Measurements from ENCODE around the gene WDR88. TPM values are rescaled to one million over a fixed set of nuclear protein-coding genes. Genes with fewer than 3 reads are reported as not detected.

Gene WDR88
- total and polyA plus RNA-seq, 2 donors (not counting 1 experiment from before 2014, with no cell fraction given) = 0.47 TPM; not detected in 1

DNA sequence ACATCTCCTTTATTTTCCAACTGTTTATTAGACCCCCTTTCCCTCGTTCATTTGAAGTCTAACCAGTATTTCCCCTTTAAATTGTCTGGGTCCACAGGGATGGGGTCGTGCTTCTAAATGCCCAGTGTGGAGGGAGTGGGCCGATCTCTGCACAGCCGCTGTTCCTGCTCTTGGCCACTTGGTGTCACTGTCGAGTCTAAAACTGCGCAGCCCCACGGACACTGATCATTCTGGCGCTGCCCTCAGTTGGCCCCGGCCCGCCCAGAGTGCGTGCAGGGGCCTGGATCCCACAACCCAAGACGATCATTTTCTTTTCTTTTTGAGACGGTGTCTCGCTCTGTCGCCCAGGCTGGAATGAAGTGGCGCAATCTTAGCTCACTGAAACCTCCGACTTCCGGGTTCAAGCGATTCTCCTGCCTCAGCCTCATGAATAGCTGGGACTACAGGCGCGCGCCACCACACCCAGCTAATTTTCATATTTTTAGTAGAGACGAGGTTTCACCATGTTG is 12.0 kb downstream of the WDR88 start:
- Mint-ChIP-seq H3K4me1 (peaks cover 4% of the 10 kb centered on the region), H3K27ac (no peak overlapping the region), H3K9me3 (ENCODE audit: insufficient read depth) (no peaks in the 10 kb centered on the region), H3K27me3 (peaks cover 16% of the 10 kb centered on the region), H3K4me3 (peak overlapping the region; percentile 48)
- Histone ChIP-seq H3K79me2 (ENCODE audit: control insufficient read depth, insufficient read depth, low read length) (no peaks in the 10 kb centered on the region), H3K4me2 (replicated peaks; ENCODE audit: low read depth, low read length, poor library complexity, severe bottlenecking) (peak overlapping the region; percentile 55), H3K36me3 (replicated peaks in 1 of 2; ENCODE audit: control extremely low read depth in 1 of 2, control insufficient read depth in 1 of 2, extremely low read depth in 1 of 2, insufficient read depth in 2 of 2, low read length in 1 of 2) (no peaks in the 10 kb centered on the region), H3K4me3 (ENCODE audit: control extremely low read depth in 1 of 5, extremely low read depth in 1 of 5, insufficient read depth in 1 of 5, low read depth in 2 of 5, low read length in 4 of 5) (no peak overlapping the region), H2AFZ (ENCODE audit: insufficient read depth, low read depth, low read length, poor library complexity, severe bottlenecking) (peak overlapping the region; percentile 58), H3K9ac (ENCODE audit: low read length) (peak overlapping the region; percentile 10), H3K4me1 (ENCODE audit: control insufficient read depth in 2 of 2, insufficient read depth in 2 of 2, low read length in 2 of 2) (peaks cover 0 to 5% of the 10 kb centered on the region in 2 donors), H3K27me3 (replicated peaks in 1 of 4; ENCODE audit: control extremely low read depth in 1 of 4, control insufficient read depth in 3 of 4, insufficient read depth in 4 of 4, low read length in 3 of 4) (no peaks in the 10 kb centered on the region), H3K9me3 (ENCODE audit: control extremely low read depth in 1 of 3, control insufficient read depth in 2 of 3, insufficient read depth in 1 of 3, low read length in 2 of 3) (peaks cover 0 to 6% (median 0%) of the 10 kb centered on the region in 3 donors), H4K20me1 (ENCODE audit: control insufficient read depth, insufficient read depth, low read length, poor library complexity, severe bottlenecking) (no peaks in the 10 kb centered on the region), H3K27ac (ENCODE audit: low read length in 2 of 2) (no peak overlapping the region)
- DNase-seq (peak; percentile 73), ATAC-seq (ENCODE audit: low read depth) (peak; percentile 98)
- ChIA-PET CTCF (interaction anchor here (0.7 to 3.9 kb wide), 12 partner anchors 9 to 264 kb away, joined by 3 to 58 read pairs (median 4); no protein-coding TSS in a partner anchor), POLR2A (interaction anchor here (1.0 kb wide), 1 partner anchor 33 kb away, joined by 3 read pairs; no protein-coding TSS in a partner anchor)
- WGBS (ENCODE audit: insufficient coverage) = 27% methylated on average over 16 of the region's 23 CpGs
- peak; percentile 91 for TF ChIP-seq CTCF (IDR thresholded peaks at IDR 0.05)
- TF ChIP-seq EZH2 (IDR thresholded peaks at IDR 0.05; ENCODE audit: borderline replicate concordance, insufficient read depth, low read depth, low read length, poor library complexity, severe bottlenecking) = no peak
- intact Hi-C loops (cut with micrococcal nuclease) = loop anchor here (1.0 to 2.0 kb wide), 2 partner anchors 33 to 263 kb away; no protein-coding TSS in a partner anchor

GRCh38 chr19:33146209-33146608 is 14.3 kb downstream of the WDR88 start:
- DNase-seq (no peak), ATAC-seq (ENCODE audit: low read depth) (no peak)
- Histone ChIP-seq H3K4me1 (ENCODE audit: control insufficient read depth in 2 of 2, insufficient read depth in 2 of 2, low read length in 2 of 2) (peaks cover 0 to 5% of the 10 kb centered on the region in 2 donors), H3K36me3 (replicated peaks in 1 of 2; ENCODE audit: control extremely low read depth in 1 of 2, control insufficient read depth in 1 of 2, extremely low read depth in 1 of 2, insufficient read depth in 2 of 2, low read length in 1 of 2) (no peaks in the 10 kb centered on the region), H3K9me3 (ENCODE audit: control extremely low read depth in 1 of 3, control insufficient read depth in 2 of 3, insufficient read depth in 1 of 3, low read length in 2 of 3) (peaks cover 0 to 6% (median 0%) of the 10 kb centered on the region in 3 donors), H2AFZ (ENCODE audit: insufficient read depth, low read depth, low read length, poor library complexity, severe bottlenecking) (no peak overlapping the region), H3K4me2 (replicated peaks; ENCODE audit: low read depth, low read length, poor library complexity, severe bottlenecking) (no peak overlapping the region), H3K27ac (ENCODE audit: low read length in 2 of 2) (no peak overlapping the region), H3K4me3 (ENCODE audit: control extremely low read depth in 1 of 5, extremely low read depth in 1 of 5, insufficient read depth in 1 of 5, low read depth in 2 of 5, low read length in 4 of 5) (no peak overlapping the region), H3K9ac (ENCODE audit: low read length) (no peak overlapping the region), H3K27me3 (replicated peaks in 1 of 4; ENCODE audit: control extremely low read depth in 1 of 4, control insufficient read depth in 3 of 4, insufficient read depth in 4 of 4, low read length in 3 of 4) (no peaks in the 10 kb centered on the region), H3K79me2 (ENCODE audit: control insufficient read depth, insufficient read depth, low read length) (no peaks in the 10 kb centered on the region), H4K20me1 (ENCODE audit: control insufficient read depth, insufficient read depth, low read length, poor library complexity, severe bottlenecking) (no peaks in the 10 kb centered on the region)
- H3K4me3 Mint-ChIP-seq = no peak overlapping the region
- 94% methylated on average over 9 of the region's 9 CpGs for WGBS (ENCODE audit: insufficient coverage)
- POLR2A ChIA-PET = no interaction called here
- CTCF ChIA-PET = interaction anchor here (0.7 to 3.9 kb wide), 2 partner anchors 21 to 39 kb away, joined by 3 to 58 read pairs; no protein-coding TSS in a partner anchor
- no peaks in the 10 kb centered on the region for H3K9me3 Mint-ChIP-seq (ENCODE audit: insufficient read depth)
- peaks cover 8% of the 10 kb centered on the region for H3K27me3 Mint-ChIP-seq
- peaks cover 4% of the 10 kb centered on the region for H3K4me1 Mint-ChIP-seq
- intact Hi-C loops (cut with micrococcal nuclease) = no loop called here
- no peak for TF ChIP-seq CTCF (IDR thresholded peaks at IDR 0.05)
- no peak for TF ChIP-seq EZH2 (IDR thresholded peaks at IDR 0.05; ENCODE audit: borderline replicate concordance, insufficient read depth, low read depth, low read length, poor library complexity, severe bottlenecking)
- no peak overlapping the region for H3K27ac Mint-ChIP-seq
